Calu3 (cell line): Measurements from ENCODE around the gene SMARCE1. TPM values are rescaled to one million over a fixed set of nuclear protein-coding genes. Genes with fewer than 3 reads are reported as not detected.

ENCODE experiments used
- BruUV-seq: library from RNA; stranded (reverse); fragments of 400-500 nt; replicated peaks from 2 replicates; lab custom pipeline; 2021; lab: Mats Ljungman, UMichigan
- CTCF ChIA-PET: fragments of 300-600 bp; sonication (Branson Sonifier 250); formaldehyde crosslinking; loops from one replicate; lab custom pipeline; 2022; ENCODE audit warnings: antibody characterized with exemption; lab: Charles Lee
- DNase-seq: peaks from one replicate; pipeline ENCODE4 v3.0.0; 2022
- H3K27ac Mint-ChIP-seq: one replicate; pipeline ENCODE4 v1.8.0; 2022; ENCODE audit warnings: mixed read lengths; ENCODE audit not compliant: unreplicated experiment
- H3K27me3 Mint-ChIP-seq: one replicate; pipeline ENCODE4 v1.8.0; 2022; ENCODE audit warnings: mixed read lengths; ENCODE audit not compliant: unreplicated experiment
- H3K36me3 Mint-ChIP-seq: one replicate; pipeline ENCODE4 v1.8.0; 2022; ENCODE audit warnings: mild to moderate bottlenecking, moderate library complexity, mixed read lengths; ENCODE audit not compliant: insufficient read depth, unreplicated experiment
- H3K4me1 Mint-ChIP-seq: one replicate; pipeline ENCODE4 v1.8.0; 2022; ENCODE audit warnings: mild to moderate bottlenecking, low read depth, mixed read lengths; ENCODE audit not compliant: unreplicated experiment
- H3K4me3 Mint-ChIP-seq: one replicate; pipeline ENCODE4 v1.8.0; 2022; ENCODE audit warnings: mild to moderate bottlenecking, low read depth, moderate library complexity, mixed read lengths; ENCODE audit not compliant: unreplicated experiment
- H3K9me3 Mint-ChIP-seq: one replicate; pipeline ENCODE4 v1.8.0; 2022; ENCODE audit warnings: low read depth, mixed read lengths; ENCODE audit not compliant: unreplicated experiment
- CTCF ChIP-seq: fragments of 200-600 bp; IDR thresholded peaks from one replicate; pipeline ENCODE4 v1.8.0; 2022; ENCODE audit warnings: antibody characterized with exemption; ENCODE audit not compliant: unreplicated experiment
- intact Hi-C: fragments of 100-400 bp; cut with micrococcal nuclease; formaldehyde crosslinking; loops from one replicate; pipeline ENCODE4 v1.10.0; 2022; ENCODE audit not compliant: unreplicated experiment
- total RNA-seq: library from RNA; stranded (reverse); gene quantifications from 2 replicates; pipeline ENCODE4 v1.2.3, GENCODE V29; 2022

Gene SMARCE1
- total RNA-seq, 1 experiment from 2014 or later = 768 TPM

GRCh38 chr17:40637931-40638330, 9.7 kb downstream of the SMARCE1 start:
- no peaks in the 10 kb centered on the region for H3K4me1 Mint-ChIP-seq
- peaks cover 84% of the 10 kb centered on the region for H3K36me3 Mint-ChIP-seq
- BruUV-seq = no TSS peak
- TF ChIP-seq CTCF = no peak
- CTCF ChIA-PET = interaction anchor here (0.6 to 2.2 kb wide), 3 partner anchors 9 to 76 kb away, joined by 3 to 14 read pairs (median 3); partner anchors contain the start of gene SMARCE1
- H3K27me3 Mint-ChIP-seq = no peaks in the 10 kb centered on the region
- no peak overlapping the region for H3K4me3 Mint-ChIP-seq
- H3K27ac Mint-ChIP-seq = no peak overlapping the region
- intact Hi-C loops = no loop called here
- DNase-seq = no peak
- H3K9me3 Mint-ChIP-seq = no peaks in the 10 kb centered on the region

DNA sequence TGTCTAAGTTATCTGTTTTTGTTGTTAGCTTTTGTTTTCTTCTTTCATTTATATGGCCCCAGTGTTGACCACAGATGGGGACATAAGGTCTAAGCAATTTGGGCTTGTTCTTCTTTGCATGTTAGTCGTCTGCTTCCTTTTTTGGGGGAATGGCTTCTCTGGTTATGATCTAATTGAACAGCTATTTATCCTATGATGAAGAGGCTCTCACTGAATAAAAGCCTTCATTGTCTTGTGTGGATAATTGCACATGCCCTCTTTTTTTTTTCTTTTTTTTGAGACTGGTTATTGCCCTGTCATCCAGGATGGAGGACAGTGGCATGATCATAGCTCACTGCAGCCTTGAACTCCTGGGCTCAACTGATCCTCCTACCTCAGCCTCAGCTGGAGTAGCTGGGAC, 13.7 kb downstream of the SMARCE1 start:
- intact Hi-C loops = loop anchor here (2.0 kb wide), 1 partner anchor 19 kb away; no protein-coding TSS in a partner anchor
- H3K27me3 Mint-ChIP-seq = no peaks in the 10 kb centered on the region
- H3K4me3 Mint-ChIP-seq = no peak overlapping the region
- H3K9me3 Mint-ChIP-seq = no peaks in the 10 kb centered on the region
- H3K27ac Mint-ChIP-seq = no peak overlapping the region
- no peak for TF ChIP-seq CTCF
- BruUV-seq = no TSS peak
- H3K4me1 Mint-ChIP-seq = no peaks in the 10 kb centered on the region
- H3K36me3 Mint-ChIP-seq = peaks cover 81% of the 10 kb centered on the region
- CTCF ChIA-PET = interaction anchor here (0.5 to 12.5 kb wide), 11 partner anchors 9 to 276 kb away, joined by 3 to 262 read pairs (median 8); partner anchors contain the start of genes KRT25 and SMARCE1
- DNase-seq = no peak

GRCh38 chr17:40632216-40632615, 15.4 kb downstream of the SMARCE1 start:
- Mint-ChIP-seq H3K27me3 (no peaks in the 10 kb centered on the region), H3K36me3 (peaks cover 86% of the 10 kb centered on the region), H3K27ac (no peak overlapping the region), H3K9me3 (no peaks in the 10 kb centered on the region), H3K4me1 (no peaks in the 10 kb centered on the region), H3K4me3 (no peak overlapping the region)
- BruUV-seq = no TSS peak
- no peak for TF ChIP-seq CTCF
- peak; percentile 4 for DNase-seq
- intact Hi-C loops = no loop called here
- CTCF ChIA-PET = interaction anchor here (1.4 to 12.5 kb wide), 3 partner anchors 15 to 99 kb away, joined by 5 to 262 read pairs (median 217); partner anchors contain the start of gene SMARCE1

DNA sequence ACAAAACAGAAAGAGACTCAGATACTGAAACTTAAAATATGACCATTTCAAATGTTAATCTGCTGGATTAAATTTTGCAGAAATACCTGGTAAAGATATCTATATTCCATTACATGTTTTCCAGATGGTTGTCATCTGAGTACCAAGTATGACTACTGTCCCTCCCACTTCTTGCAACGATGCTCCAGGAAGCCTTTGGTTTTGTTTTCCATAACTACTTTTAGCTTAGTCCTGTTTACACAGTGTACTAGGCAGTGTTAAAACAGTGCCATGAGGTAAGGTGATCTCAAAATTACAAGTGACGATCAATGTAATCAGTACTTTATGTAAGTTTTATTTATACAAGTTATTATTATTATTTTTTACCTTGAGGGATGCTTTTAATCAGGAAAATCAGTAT, 17.8 kb downstream of the SMARCE1 start:
- H3K4me1 Mint-ChIP-seq = no peaks in the 10 kb centered on the region
- no peak overlapping the region for H3K4me3 Mint-ChIP-seq
- intact Hi-C loops = no loop called here
- no peaks in the 10 kb centered on the region for H3K9me3 Mint-ChIP-seq
- DNase-seq = peak; percentile 5
- no TSS peak for BruUV-seq
- CTCF ChIA-PET = interaction anchor here (1.0 to 12.5 kb wide), 11 partner anchors 14 to 232 kb away, joined by 3 to 262 read pairs (median 4); partner anchors contain the start of genes KRT222 and SMARCE1
- no peaks in the 10 kb centered on the region for H3K27me3 Mint-ChIP-seq
- no peak for TF ChIP-seq CTCF
- no peak overlapping the region for H3K27ac Mint-ChIP-seq
- peaks cover 83% of the 10 kb centered on the region for H3K36me3 Mint-ChIP-seq
